ENCODE results near the gene ATP6V1G3. TPM values are rescaled to one million over a fixed set of nuclear protein-coding genes. Genes with fewer than 3 reads are reported as not detected.

Gene ATP6V1G3
- total RNA-seq, 1 donor: 0.43 TPM

- no peak for TF ChIP-seq CTCF (IDR thresholded peaks at IDR 0.05; ENCODE audit: insufficient read depth, low read depth, low read length)
- H3K4me3 ChIP-seq (ENCODE audit: low read depth, low read length): no peak overlapping the region
- no peak for DNase-seq (ENCODE audit: low read depth)
Measured at GRCh38 chr1:198544265-198544664, 3.8 kb upstream of the ATP6V1G3 start.

GRCh38 chr1:198543670-198544260 is 3.3 kb upstream of the ATP6V1G3 start:
- no peak for TF ChIP-seq CTCF (IDR thresholded peaks at IDR 0.05; ENCODE audit: insufficient read depth, low read depth, low read length)
- DNase-seq (ENCODE audit: low read depth): no peak
- no peak overlapping the region for H3K4me3 ChIP-seq (ENCODE audit: low read depth, low read length)

GRCh38 chr1:198542632-198543031 is 2.2 kb upstream of the ATP6V1G3 start:
- DNase-seq (ENCODE audit: low read depth): no peak
- no peak overlapping the region for H3K4me3 ChIP-seq (ENCODE audit: low read depth, low read length)
- no peak for TF ChIP-seq CTCF (IDR thresholded peaks at IDR 0.05; ENCODE audit: insufficient read depth, low read depth, low read length)

GRCh38 chr1:198541737-198542136 is 1.3 kb upstream of the ATP6V1G3 start:
- TF ChIP-seq CTCF (IDR thresholded peaks at IDR 0.05; ENCODE audit: insufficient read depth, low read depth, low read length): no peak
- DNase-seq (ENCODE audit: low read depth): no peak
- no peak overlapping the region for H3K4me3 ChIP-seq (ENCODE audit: low read depth, low read length)

- DNase-seq (ENCODE audit: low read depth): no peak
- no peak overlapping the region for H3K4me3 ChIP-seq (ENCODE audit: low read depth, low read length)
- no peak for TF ChIP-seq CTCF (IDR thresholded peaks at IDR 0.05; ENCODE audit: insufficient read depth, low read depth, low read length)
Measured at GRCh38 chr1:198538579-198539364, 1.7 kb downstream of the ATP6V1G3 start.

GRCh38 chr1:198535631-198536030 is 4.8 kb downstream of the ATP6V1G3 start:
- TF ChIP-seq CTCF (IDR thresholded peaks at IDR 0.05; ENCODE audit: insufficient read depth, low read depth, low read length): no peak
- DNase-seq (ENCODE audit: low read depth): no peak

More at GRCh38 chr1:198535631-198536030, 4.8 kb downstream of the ATP6V1G3 start:
- no peak overlapping the region for H3K4me3 ChIP-seq (ENCODE audit: low read depth, low read length)

All from fibroblast of villous mesenchyme (primary cell).